Effector memory CD4-positive, alpha-beta T cell (primary cell): ENCODE data around the gene SMO.

Experiments used
- DNase-seq, 3 donors: peaks; one replicate each; pipeline ENCODE4 v3.0.0-alpha.2; 2020
- H3K27ac ChIP-seq: 2 replicates; pipeline ENCODE4 v1.7.0; 2013; ENCODE audit warnings: mild to moderate bottlenecking, low read length, moderate library complexity; ENCODE audit not compliant: insufficient read depth, poor library complexity, severe bottlenecking
- H3K27me3 ChIP-seq: replicated peaks from 2 replicates; pipeline ENCODE4 v1.7.0; 2013; ENCODE audit warnings: mild to moderate bottlenecking, low read length; ENCODE audit not compliant: insufficient read depth, control insufficient read depth, poor library complexity, severe bottlenecking
- H3K36me3 ChIP-seq: 2 replicates; pipeline ENCODE4 v1.7.0; 2013; ENCODE audit warnings: mild to moderate bottlenecking, low read length, moderate library complexity; ENCODE audit not compliant: control insufficient read depth, insufficient read depth
- H3K4me1 ChIP-seq: 2 replicates; pipeline ENCODE4 v1.7.0; 2013; ENCODE audit warnings: low read length, mild to moderate bottlenecking; ENCODE audit not compliant: control insufficient read depth, insufficient read depth, poor library complexity, severe bottlenecking
- H3K4me3 ChIP-seq: 2 replicates; pipeline ENCODE4 v1.7.0; 2013; ENCODE audit warnings: low read length, low read depth, mild to moderate bottlenecking; ENCODE audit not compliant: insufficient read depth, poor library complexity, severe bottlenecking
- H3K9me3 ChIP-seq: 2 replicates; pipeline ENCODE4 v1.7.0; 2013; ENCODE audit warnings: mild to moderate bottlenecking, low read length, moderate library complexity; ENCODE audit not compliant: control insufficient read depth

Gene SMO

GRCh38 chr7:129159539-129159938 lies 28.9 kb upstream of the SMO start:
- no peaks in the 10 kb centered on the region for H3K4me1 ChIP-seq
- no peak for DNase-seq
- H3K9me3 ChIP-seq: no peaks in the 10 kb centered on the region
- no peak overlapping the region for H3K4me3 ChIP-seq
- H3K27ac ChIP-seq: no peak overlapping the region
- H3K27me3 ChIP-seq: no peaks in the 10 kb centered on the region
- no peaks in the 10 kb centered on the region for H3K36me3 ChIP-seq

GRCh38 chr7:129160161-129160905 lies 28.1 kb upstream of the SMO start:
- no peaks in the 10 kb centered on the region for H3K9me3 ChIP-seq
- no peak for DNase-seq
- H3K4me1 ChIP-seq: no peaks in the 10 kb centered on the region
- no peaks in the 10 kb centered on the region for H3K36me3 ChIP-seq
- no peak overlapping the region for H3K4me3 ChIP-seq
- H3K27me3 ChIP-seq: no peaks in the 10 kb centered on the region
- H3K27ac ChIP-seq: no peak overlapping the region

DNA sequence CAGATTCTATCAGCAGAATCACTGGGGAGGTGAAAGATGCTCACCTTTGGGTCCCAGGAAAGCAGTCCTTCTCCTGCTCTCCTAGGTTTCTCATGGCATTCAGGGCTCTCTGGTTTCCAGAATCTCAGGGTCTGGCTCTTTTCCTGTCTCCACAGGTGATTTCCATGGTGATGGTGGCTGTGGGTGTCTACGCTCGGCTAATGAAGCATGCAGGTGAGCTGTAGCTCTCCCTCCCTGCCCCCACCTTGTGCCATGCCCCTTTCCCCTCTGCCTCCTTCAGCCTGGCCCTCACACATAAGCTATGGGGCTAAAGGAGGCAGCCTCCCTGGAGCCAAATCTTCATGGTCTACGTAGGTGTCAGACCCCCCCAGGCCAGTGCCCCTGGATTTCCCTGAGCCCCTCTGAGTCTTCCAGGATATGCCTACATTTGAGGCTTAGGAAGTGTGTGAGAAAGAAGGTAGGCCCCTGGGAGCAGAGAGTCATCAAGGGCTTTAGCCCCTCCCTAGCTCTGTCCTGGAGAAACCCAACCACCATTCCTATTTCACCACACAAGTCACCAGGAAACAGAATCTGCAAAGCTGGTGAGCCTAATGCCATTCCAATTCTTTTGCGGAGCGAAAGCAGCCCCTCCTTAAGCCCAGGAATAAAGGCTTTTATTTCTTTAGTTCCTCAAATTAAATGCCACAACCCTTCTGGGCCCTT lies 26.8 kb upstream of the SMO start:
- H3K4me3 ChIP-seq: no peak overlapping the region
- no peaks in the 10 kb centered on the region for H3K9me3 ChIP-seq
- H3K36me3 ChIP-seq: no peaks in the 10 kb centered on the region
- DNase-seq: no peak
- H3K27ac ChIP-seq: no peak overlapping the region
- no peaks in the 10 kb centered on the region for H3K27me3 ChIP-seq
- H3K4me1 ChIP-seq: no peaks in the 10 kb centered on the region

DNA sequence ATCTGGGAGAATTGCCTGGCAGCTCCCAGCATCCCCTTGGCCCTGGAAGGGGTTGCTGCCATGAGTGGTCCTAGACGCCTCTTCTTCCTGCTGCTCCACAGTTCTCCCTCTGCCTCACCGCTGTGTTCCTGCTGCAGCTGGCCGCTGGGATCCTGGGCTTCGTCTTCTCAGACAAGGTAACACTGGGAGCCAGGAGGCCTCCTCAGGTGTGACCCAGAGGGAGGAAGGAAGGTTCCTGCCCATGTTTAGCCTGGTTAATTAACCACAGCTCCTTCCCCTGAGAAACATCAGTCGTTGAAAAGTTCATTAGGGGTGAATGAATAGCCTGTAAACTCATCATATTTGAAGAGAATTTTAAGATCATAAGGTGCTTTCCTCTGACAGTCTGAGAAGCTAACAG lies 25.7 kb upstream of the SMO start:
- no peak overlapping the region for H3K4me3 ChIP-seq
- no peak overlapping the region for H3K27ac ChIP-seq
- H3K27me3 ChIP-seq: peaks cover 3% of the 10 kb centered on the region
- H3K9me3 ChIP-seq: no peaks in the 10 kb centered on the region
- no peaks in the 10 kb centered on the region for H3K4me1 ChIP-seq
- no peak for DNase-seq
- no peaks in the 10 kb centered on the region for H3K36me3 ChIP-seq

DNA sequence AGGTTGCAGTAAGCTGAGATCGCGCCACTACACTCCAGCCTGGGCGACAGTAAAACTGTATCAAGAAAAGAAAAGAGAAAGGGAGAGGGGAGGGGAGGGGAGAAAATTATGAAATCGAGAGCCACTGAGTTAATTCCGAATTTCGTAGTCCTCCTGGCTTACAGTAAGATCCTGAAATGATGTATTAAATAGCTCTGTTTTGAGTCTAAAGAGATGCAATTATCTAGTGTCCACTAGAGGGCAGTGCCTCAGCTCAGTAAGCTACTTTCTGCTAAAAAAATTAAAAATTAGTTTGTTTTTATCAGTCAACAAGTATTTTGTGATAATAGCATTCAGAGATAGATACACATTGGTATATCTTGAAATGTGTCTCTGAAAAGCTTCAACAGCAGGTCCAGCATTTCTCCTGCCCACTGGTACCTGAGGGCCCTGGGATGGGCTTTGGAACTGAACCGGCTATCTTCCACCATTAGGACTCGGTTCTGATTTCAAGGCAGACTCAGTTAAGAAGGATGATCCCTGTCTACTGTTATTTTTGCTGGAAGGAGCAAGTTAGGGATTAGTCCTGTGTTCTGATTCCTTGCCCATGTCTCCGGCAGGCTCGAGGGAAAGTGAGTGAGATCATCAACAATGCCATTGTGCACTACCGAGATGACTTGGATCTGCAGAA lies 24.4 kb upstream of the SMO start:
- H3K9me3 ChIP-seq: no peaks in the 10 kb centered on the region
- no peak for DNase-seq

GRCh38 chr7:129166745-129167144 lies 21.7 kb upstream of the SMO start:
- H3K27ac ChIP-seq: no peak overlapping the region
- peaks cover 7% of the 10 kb centered on the region for H3K27me3 ChIP-seq
- no peaks in the 10 kb centered on the region for H3K9me3 ChIP-seq
- no peaks in the 10 kb centered on the region for H3K36me3 ChIP-seq
- no peak overlapping the region for H3K4me3 ChIP-seq
- H3K4me1 ChIP-seq: no peaks in the 10 kb centered on the region
- no peak for DNase-seq

More for the DNA sequence above, 24.4 kb upstream of the SMO start:
- Histone ChIP-seq H3K4me1 (no peaks in the 10 kb centered on the region), H3K4me3 (no peak overlapping the region), H3K27me3 (peaks cover 7% of the 10 kb centered on the region), H3K36me3 (no peaks in the 10 kb centered on the region), H3K27ac (no peak overlapping the region)

- Histone ChIP-seq H3K27me3 (peaks cover 7% of the 10 kb centered on the region), H3K4me3 (no peak overlapping the region), H3K36me3 (no peaks in the 10 kb centered on the region), H3K27ac (no peak overlapping the region), H3K4me1 (no peaks in the 10 kb centered on the region), H3K9me3 (no peaks in the 10 kb centered on the region)
- DNase-seq: no peak
These were observed 20.6 kb upstream of the SMO start for GRCh38 chr7:129167817-129168216.

DNA sequence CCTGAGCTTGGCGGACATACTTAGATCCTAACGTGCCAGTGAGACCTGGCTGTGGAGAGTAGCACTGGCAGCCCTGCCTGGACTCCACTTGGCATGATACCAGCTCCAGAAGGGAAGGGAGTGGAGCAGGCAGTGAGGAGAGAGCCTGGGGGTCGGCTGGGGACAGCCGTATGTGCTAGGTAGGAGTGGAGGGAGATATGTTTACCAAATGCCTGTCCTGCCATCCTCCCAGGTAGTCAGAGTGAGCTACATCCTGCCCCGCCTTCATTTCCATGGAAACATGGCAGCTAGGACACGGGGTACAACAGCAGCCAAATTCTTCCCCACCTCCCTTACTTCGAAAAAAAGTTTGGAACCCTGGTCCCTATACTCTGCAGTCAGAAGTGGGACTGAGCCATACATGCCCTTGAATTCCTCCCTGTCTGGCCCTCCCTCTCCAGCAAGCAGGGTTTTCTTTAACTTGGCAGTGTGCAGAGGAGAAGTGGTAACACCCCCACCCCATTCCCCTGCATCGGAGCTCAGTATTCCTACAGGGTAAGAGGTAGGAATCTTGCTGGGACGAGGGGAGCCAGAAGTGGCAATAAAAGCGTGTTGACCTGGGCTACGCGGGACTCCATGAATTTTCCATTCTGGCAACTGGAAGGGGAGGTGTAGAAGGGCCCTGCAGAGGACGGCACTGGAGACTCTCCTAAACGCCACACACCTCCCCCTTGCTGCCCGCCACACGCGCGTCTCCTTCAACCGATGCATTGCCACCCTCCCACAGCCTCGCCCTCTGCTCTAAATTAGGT lies 20.0 kb upstream of the SMO start:
- Histone ChIP-seq H3K4me3 (peak overlapping the region; percentile 49), H3K36me3 (no peaks in the 10 kb centered on the region), H3K27me3 (peaks cover 7% of the 10 kb centered on the region), H3K4me1 (no peaks in the 10 kb centered on the region), H3K27ac (no peak overlapping the region), H3K9me3 (no peaks in the 10 kb centered on the region)
- DNase-seq: no peak

- Histone ChIP-seq H3K36me3 (no peaks in the 10 kb centered on the region), H3K9me3 (no peaks in the 10 kb centered on the region), H3K4me1 (no peaks in the 10 kb centered on the region), H3K4me3 (peak overlapping the region; percentile 49), H3K27me3 (peaks cover 7% of the 10 kb centered on the region), H3K27ac (no peak overlapping the region)
- DNase-seq: no peak
These were observed 19.2 kb upstream of the SMO start for GRCh38 chr7:129169171-129169671.
